ENCODE measurements around the gene KCTD14.

The KCTD14 gene

GRCh38 chr11:77967121-77967520 lies 56.0 kb downstream of the KCTD14 start:
- no peak for TF ChIP-seq CTCF (IDR thresholded peaks at IDR 0.05; ENCODE audit: low read length, missing control alignments)
- no peak for DNase-seq (ENCODE audit: low read depth)

GRCh38 chr11:77966338-77966737 lies 56.7 kb downstream of the KCTD14 start:
- TF ChIP-seq CTCF (IDR thresholded peaks at IDR 0.05; ENCODE audit: low read length, missing control alignments) = no peak
- H3K4me3 ChIP-seq (replicated peaks; ENCODE audit: low read depth, low read length) = no peak overlapping the region
- no peak for DNase-seq (ENCODE audit: low read depth)

More at GRCh38 chr11:77967121-77967520, 56.0 kb downstream of the KCTD14 start:
- no peak overlapping the region for H3K4me3 ChIP-seq (replicated peaks; ENCODE audit: low read depth, low read length)
